GM19468 (cell line): Measurements from ENCODE around the gene PROX1.

Experiments used
- ATAC-seq: cut with Tn5 transposase; IDR thresholded peaks from one replicate; pipeline ENCODE4 v1.9.1; 2021; ENCODE audit warnings: mild to moderate bottlenecking, moderate library complexity, moderate number of reproducible peaks; ENCODE audit not compliant: unreplicated experiment; ENCODE audit errors: extremely low read depth

The PROX1 gene

DNA sequence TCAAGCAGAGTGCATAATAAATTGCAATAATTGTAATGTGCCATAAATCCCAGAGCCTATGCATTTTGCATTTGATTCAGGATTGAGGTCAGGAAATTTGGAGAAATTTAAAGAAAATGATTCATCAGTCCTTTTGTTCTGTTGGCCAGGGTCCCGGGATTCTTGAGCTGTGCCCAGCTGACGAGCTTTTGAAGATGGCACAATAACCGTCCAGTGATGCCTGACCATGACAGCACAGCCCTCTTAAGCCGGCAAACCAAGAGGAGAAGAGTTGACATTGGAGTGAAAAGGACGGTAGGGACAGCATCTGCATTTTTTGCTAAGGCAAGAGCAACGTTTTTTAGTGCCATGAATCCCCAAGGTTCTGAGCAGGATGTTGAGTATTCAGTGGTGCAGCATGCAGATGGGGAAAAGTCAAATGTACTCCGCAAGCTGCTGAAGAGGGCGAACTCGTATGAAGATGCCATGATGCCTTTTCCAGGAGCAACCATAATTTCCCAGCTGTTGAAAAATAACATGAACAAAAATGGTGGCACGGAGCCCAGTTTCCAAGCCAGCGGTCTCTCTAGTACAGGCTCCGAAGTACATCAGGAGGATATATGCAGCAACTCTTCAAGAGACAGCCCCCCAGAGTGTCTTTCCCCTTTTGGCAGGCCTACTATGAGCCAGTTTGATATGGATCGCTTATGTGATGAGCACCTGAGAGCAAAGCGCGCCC is 8.7 kb downstream of the PROX1 start:
- no peak for ATAC-seq

DNA sequence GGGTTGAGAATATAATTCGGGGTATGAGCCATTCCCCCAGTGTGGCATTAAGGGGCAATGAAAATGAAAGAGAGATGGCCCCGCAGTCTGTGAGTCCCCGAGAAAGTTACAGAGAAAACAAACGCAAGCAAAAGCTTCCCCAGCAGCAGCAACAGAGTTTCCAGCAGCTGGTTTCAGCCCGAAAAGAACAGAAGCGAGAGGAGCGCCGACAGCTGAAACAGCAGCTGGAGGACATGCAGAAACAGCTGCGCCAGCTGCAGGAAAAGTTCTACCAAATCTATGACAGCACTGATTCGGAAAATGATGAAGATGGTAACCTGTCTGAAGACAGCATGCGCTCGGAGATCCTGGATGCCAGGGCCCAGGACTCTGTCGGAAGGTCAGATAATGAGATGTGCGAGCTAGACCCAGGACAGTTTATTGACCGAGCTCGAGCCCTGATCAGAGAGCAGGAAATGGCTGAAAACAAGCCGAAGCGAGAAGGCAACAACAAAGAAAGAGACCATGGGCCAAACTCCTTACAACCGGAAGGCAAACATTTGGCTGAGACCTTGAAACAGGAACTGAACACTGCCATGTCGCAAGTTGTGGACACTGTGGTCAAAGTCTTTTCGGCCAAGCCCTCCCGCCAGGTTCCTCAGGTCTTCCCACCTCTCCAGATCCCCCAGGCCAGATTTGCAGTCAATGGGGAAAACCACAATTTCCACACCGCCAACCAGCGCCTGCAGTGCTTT is 9.4 kb downstream of the PROX1 start:
- no peak for ATAC-seq

DNA sequence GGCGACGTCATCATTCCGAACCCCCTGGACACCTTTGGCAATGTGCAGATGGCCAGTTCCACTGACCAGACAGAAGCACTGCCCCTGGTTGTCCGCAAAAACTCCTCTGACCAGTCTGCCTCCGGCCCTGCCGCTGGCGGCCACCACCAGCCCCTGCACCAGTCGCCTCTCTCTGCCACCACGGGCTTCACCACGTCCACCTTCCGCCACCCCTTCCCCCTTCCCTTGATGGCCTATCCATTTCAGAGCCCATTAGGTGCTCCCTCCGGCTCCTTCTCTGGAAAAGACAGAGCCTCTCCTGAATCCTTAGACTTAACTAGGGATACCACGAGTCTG is 10.0 kb downstream of the PROX1 start:
- ATAC-seq = no peak

DNA sequence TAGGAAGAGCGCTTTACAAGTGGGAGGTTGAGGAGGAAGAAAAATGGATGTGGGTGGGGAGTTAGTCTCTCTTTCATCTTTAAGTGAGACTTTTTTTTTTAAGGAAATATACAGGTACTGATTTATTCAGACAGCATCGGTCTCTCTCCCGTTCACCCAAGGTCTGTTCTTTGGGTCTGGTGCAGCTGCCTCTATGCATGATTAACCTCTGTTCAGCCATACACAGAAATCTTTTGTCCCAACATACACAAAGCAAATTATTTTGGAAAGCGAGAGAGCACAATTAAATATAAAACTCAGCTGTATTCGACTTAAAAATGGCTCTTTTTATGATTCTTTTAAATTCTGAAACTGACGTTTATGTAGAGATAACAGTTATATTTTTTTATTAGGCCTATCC is 11.0 kb downstream of the PROX1 start:
- ATAC-seq = no peak

DNA sequence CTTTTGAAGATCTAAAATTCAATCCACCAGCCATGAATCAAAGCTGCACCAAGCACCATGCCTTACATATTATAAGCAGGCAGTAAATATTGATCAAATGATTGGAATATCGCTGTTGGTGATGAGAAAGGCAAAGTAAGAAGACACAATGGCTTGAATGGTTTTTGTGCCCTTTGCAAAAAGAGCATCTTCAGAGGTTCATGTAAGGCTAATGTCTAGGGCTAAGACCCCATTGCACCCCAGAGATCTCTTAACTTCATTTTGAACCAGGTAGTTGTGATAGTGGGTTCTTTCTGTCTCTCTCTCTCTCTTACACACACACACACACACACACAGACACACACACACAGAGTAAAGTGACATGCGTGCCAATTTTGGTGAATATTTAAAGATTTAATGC is 12.0 kb downstream of the PROX1 start:
- ATAC-seq = no peak

DNA sequence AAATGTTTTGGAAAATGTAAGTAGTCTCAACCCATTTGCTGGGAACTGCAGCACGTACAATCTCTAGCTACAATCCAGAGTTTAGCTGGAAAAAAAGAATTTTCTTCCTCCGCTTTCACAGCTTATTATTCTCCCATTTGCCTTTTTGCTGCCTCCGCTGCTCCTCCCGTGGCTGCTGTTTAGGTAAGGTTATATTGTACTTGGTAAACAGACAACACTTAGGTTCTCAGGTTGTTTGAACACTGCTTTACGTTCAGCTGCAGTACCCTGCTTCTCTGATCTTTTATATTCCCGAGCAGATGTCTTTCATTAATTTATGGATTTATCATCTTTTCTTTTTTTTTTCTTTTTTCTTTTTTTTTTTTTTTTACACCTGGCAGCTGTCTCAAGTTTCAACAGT is 14.3 kb downstream of the PROX1 start:
- no peak for ATAC-seq

DNA sequence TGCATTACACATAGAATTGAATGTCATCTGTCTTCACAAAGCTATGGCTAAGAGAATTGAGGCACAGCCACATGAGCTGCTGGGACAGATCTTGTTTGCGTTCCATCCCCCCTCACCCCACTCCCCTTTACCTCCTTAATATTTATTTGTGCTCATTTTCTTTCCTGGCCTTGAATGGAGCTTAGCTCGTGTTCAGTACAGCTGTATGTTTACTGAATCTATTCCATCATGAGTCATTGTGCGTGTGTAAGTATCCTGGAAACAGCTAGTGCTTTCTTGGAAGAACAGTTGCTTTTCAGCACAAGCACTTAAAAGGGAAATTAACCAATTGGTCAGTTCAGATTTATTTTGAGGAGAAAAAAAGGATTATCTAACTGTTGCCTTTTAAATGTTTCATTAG is 14.7 kb downstream of the PROX1 start:
- no peak for ATAC-seq

DNA sequence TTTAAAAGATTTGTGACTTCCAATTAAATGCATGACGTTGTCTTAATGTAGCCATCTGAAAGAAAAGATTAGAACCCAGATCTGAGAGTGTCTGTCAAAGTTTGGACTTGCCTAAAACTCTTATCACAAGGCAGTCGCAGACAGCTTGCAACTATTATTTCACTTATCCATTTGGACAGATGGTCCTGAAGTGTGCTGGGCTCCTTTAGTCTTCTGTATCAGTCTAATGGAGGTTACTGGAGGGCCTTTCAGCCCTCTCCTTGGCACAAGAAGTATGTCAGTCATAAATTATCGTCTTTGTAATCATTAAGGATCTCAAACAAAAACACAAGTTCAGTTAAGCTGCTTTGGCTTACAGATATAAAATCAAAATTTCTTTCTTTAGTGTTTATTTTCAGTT is 15.5 kb downstream of the PROX1 start:
- ATAC-seq = no peak

DNA sequence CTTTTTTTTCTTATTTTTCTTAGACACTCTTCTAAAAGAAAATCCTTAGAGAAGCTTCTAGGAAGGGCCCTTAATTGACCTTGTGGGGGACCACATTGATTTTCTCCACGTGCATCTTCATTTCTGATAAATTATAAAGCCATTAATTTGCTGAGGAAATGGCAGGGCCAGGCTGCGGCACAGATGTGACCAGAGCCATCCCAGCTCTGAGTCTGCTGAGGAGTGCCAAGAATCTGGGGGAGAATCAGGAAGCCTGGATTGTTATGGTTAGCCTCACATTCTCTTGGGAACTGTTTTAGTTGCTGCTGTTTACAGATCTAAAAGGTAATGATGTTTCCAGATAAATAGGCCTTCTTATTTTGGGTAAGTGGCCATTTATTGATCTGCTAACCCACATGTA is 16.2 kb downstream of the PROX1 start:
- ATAC-seq = no peak

DNA sequence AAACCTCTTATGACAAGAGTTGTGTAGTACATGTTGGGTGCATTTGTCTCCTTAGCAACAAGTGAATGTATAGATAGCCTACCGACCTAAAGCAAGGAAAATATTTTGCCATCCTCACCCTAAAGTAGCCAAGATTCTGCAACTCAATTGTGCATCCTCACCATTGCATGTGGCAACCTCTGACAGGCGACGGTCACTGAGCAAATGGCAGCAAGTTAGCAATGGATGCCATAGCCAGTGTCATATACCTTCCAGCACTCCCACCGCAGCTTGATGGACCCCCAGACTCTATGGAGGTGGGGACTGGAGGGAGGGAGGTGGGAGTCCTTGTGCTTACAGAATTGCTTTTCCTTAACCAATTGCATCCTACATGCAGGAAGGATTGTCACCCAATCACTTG is 17.0 kb downstream of the PROX1 start:
- no peak for ATAC-seq

DNA sequence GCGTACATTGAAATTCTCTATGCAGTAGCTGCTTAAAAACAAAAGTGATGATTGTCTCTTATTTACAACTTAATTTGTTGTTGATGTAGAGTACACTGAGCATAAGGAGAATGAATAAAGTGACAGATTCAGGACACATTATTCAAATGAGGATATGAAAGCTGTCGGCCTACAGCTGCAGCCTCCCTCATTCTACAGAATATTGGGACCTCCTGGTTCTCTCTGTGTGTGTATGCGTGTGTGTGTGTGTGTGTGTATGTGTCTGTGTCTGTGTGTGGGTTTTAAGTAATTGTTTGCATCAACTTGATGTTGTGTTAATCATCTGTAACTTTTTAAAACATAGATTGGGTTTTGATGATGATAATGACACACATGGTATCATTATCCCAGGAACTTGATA is 17.9 kb downstream of the PROX1 start:
- no peak for ATAC-seq

DNA sequence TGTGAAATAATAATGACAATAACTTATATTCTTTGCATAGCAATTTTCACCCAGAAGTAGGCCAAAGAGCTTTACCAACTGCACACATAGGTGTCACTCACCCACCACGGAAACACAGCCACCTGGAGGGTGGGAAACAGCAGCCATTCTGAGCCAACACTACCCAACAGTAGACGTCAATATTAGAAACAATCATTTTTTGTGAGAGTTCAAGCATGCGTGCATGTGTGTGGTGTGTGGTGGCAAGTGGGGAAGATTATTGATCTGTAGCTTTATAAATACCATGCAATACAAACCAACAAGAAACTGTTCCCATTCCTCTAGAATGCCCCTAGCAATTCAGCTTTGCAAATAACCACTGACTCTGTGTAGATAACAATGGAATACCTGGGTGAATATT is 19.1 kb downstream of the PROX1 start:
- no peak for ATAC-seq

DNA sequence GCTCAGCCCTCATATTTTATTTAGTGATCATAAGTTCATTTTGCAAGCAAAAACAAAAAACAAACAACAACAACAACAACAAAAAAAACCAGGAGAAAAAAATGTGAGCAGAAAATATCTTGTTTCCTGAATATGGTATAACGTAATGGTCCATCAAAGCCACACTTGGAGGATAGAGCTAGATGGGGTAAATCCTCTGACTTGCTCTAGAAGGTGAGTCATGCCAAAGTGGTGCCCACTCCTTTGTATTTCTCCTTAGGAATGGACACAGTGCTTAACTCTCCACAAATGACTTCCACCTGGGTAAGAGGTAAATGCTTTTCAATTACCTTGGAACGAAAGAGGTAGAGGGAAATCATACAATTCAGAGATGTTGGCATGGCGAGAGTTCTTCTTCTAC is 20.6 kb downstream of the PROX1 start:
- no peak for ATAC-seq

DNA sequence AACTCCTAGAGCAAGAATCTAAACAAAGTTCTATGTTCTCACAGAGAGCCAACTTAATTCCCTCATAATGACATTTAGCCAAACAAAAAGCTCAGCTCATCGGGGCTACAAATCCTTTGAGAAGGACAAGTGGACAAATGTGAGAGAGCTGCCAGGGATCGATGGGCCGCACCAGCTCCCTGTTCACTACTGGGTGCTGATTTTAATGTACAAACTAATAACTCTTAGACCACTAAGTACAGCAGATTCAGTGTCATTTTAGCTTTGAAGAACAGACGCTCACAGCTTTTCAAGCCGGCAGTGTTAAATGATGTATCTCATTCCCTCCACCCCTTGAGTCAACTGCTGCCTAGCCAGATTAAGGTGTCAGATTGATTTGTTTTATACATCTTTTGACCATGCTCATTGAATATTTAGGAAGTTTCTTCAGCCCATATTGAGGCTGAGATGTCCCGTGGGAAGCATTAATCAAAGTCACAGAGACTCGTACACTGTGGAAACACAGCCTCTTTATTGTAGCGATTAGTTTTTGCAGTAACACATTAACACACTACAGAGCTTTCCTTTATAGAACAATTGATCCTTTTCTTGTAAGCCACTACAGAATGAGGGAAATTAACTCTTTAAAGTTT is 21.1 kb downstream of the PROX1 start:
- no peak for ATAC-seq

DNA sequence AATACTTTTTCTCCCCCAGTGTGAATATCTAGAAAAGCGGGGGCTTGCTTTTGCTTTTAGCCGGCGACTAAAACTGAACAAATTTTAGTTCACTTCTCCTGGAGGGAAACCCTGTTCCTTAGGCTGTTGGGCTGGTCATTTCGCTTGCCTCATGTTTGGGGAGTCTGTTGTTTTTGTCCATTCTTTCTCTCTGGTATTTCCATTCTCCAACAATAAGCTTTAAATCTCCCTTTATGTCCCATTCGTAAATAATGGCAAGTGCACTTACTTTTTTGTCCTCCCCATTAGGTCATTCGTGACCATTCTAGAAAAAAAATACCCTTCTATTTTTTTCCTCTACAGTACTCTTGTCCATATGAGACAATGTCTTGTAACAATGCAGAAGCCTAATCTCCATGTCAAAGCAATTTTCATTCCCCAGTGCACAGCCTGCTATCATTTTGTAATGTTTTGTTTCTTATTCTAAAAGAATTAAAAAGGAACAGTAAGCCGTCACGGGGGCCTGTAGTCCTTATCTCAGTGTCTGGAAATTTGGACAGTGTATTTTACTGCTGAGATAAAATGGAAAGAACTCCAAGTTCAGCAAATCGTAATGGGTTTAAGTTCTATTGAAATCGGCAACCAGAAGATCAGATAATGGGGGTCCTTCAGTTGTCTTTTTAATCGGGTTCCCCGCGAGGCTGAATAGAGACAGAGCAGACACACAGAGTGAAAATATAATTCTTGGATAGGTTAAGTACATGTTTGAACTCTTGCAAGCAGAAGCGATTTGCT is 21.8 kb downstream of the PROX1 start:
- no peak for ATAC-seq

DNA sequence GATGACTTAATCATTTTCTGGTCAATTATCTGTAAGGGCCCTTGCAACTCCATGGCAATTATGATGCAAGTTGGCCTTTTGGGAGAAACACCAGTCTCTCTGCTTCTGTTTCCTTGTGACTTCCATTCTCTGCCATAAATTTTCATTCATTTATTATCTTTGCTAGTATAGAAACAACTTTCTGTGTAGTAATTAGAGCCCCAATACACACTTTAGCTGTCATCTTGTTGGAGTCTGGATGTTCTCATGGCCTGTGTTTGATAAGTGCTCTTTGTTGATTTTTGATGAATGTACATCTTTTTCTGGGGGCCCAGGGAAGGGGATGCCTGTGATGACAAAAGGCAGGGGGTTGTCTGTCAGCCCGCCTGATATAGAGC is 22.4 kb downstream of the PROX1 start:
- ATAC-seq = no peak

DNA sequence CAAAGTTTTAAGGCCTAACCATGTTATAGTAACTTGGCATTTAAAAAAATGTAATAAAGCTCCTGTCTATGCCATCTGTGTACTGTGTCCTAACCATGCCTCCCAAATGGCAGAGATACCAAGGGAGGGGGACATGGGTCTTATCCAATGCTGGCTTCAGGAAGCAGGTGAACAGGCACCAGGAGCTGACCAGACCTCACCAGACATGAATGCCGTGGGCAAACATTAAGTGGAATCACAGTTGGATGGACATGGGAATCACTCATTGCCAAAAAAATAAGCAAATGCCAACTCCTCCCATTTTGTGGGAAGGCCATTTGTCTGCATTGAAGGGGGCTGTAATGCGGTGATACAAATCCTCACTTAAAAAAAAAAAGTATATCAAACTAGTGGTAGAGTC is 22.9 kb downstream of the PROX1 start:
- no peak for ATAC-seq

DNA sequence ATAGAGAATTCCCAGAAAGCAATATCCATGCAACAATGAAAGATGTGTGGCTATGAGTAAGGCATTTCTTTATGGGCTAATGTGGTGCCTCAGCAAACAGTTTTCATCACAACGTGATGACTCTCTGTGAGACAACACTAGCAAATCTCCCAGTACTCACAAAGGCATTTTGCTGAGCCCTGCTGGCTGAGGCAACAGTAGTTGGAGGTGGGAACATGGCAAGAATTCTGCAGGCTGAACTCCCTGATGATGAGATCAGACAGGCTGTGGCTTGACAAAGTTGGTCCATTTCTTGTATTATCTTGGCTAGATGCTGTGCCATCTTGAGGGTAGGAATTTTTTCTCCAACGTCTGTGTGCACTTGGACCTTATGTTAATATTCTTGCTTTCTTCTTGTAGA is 24.6 kb downstream of the PROX1 start:
- no peak for ATAC-seq

DNA sequence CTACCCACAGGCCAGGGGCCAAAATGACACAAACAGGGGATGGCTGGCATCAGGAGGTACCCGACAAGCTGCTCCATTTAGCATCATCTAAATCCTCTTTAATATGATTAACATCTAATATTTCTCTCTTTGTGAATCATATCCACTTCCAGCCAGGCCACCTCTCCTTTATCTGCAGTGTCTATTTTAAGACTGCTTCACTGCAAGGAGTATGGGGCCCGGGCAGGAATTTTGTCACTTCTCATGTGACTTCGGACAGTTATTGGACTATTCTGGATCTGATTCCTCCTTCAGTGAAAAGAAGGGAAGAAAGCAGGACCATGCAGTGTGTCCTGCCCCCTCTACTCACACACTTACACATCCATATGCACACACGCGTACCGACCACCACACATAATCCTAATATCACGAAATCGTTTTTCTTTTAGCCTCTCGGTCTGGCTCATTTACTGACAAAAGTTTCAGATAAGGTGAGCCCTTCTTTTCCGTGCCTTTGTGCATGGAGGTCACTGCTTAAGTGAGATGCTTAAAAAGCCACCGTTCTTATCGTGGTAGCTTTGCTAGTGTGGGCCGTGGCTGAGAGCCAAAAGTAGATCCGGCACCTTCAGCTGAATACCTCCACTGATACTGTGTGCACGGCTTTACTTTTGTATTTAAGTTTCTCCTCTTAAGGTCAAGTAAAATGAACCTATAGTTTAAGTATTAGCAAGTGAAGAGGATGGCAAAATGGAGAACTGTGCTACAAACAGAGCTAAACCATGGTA is 26.0 kb downstream of the PROX1 start:
- no peak for ATAC-seq

DNA sequence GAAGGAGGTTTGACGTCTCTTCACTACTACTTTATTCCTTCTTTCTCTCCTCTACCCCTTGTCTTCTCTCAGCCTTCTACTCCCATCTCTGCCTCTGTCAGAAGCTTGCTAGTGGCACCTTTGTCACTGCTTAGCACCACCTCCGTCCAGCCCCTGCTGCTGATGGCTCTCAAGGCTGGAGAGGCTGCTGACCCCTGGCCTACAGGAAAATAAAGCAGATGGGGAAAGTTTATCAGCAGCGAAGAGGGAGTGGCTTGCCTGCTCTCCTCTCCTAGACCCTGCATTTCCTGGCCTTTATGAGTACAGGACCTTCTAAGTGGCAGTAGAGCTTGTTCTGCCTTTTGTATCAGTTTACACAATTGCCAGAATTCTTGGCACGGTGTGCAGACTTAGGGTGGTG is 27.0 kb downstream of the PROX1 start:
- ATAC-seq = no peak
